ENCODE data around the gene THRB.

THRB gene

GRCh38 chr3:24069045-24069444 lies 425.6 kb downstream of the THRB start:
- no peak for DNase-seq

GRCh38 chr3:24067483-24067882 lies 427.2 kb downstream of the THRB start:
- no peak for DNase-seq
